T-helper 2 cell treated with Interferon-gamma antibody and Interleukin-4, amounts not matched to agents 5 μg/mL and 100 μg/mL, for 36 hours (primary cell): ENCODE data around the gene RUSF1.
"Not testable (repeated sequence)": the region's sequence is repeated elsewhere in the genome, so short reads cannot be mapped to it uniquely, and the experiment has no call there.

Experiments
- DNase-seq: peaks from one replicate; pipeline ENCODE4 v3.0.0; 2021; ENCODE audit warnings: low spot score
- H3K27ac Mint-ChIP-seq: one replicate; pipeline ENCODE4 v1.8.0; 2021; ENCODE audit warnings: mild to moderate bottlenecking, mixed read lengths
- H3K27me3 Mint-ChIP-seq: one replicate; pipeline ENCODE4 v1.8.0; 2021; ENCODE audit warnings: low read depth, mixed read lengths
- H3K36me3 Mint-ChIP-seq: one replicate; pipeline ENCODE4 v1.8.0; 2021; ENCODE audit warnings: low read depth, mixed read lengths
- H3K4me1 Mint-ChIP-seq: one replicate; pipeline ENCODE4 v1.8.0; 2021; ENCODE audit warnings: low read depth, mixed read lengths
- H3K4me3 Mint-ChIP-seq: one replicate; pipeline ENCODE4 v1.8.0; 2022; ENCODE audit warnings: mild to moderate bottlenecking, moderate library complexity, mixed read lengths
- H3K9me3 Mint-ChIP-seq: one replicate; pipeline ENCODE4 v1.8.0; 2021; ENCODE audit warnings: mixed read lengths

The RUSF1 gene

GRCh38 chr16:31451681-31452351, 56.4 kb downstream of the RUSF1 start:
- no peaks in the 10 kb centered on the region for H3K27me3 Mint-ChIP-seq
- peaks cover 29% of the 10 kb centered on the region for H3K4me1 Mint-ChIP-seq
- H3K27ac Mint-ChIP-seq, result no peak overlapping the region
- H3K36me3 Mint-ChIP-seq, result peaks cover 16% of the 10 kb centered on the region
- no peaks in the 10 kb centered on the region for H3K9me3 Mint-ChIP-seq
- DNase-seq, result no peak
- H3K4me3 Mint-ChIP-seq, result no peak overlapping the region

DNA sequence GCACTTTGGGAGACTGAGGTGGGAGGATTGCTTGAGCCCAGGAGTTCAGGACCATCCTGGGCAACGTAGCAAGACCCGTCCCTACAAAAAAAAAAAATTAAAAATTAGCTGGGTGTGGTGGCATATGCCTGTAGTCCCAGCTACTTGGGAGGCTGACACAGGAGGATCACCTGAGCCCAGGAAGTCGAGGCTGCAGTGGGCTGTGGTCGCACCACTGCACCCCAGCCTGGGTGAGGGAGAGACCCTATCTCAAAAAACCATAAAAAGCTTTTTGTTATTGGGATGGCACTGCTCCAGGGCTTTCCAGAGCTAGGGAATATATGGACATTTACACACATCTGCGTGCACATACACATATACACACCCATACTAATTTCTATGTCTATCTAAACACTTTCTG, 57.0 kb downstream of the RUSF1 start:
- Mint-ChIP-seq H3K27ac (no peak overlapping the region), H3K4me3 (no peak overlapping the region), H3K9me3 (peaks cover under 1% of the 10 kb centered on the region), H3K4me1 (peaks cover 26% of the 10 kb centered on the region), H3K36me3 (peaks cover 14% of the 10 kb centered on the region), H3K27me3 (no peaks in the 10 kb centered on the region)
- DNase-seq, result no peak

GRCh38 chr16:31445931-31446330, 62.3 kb downstream of the RUSF1 start:
- not testable (repeated sequence) for H3K27me3 Mint-ChIP-seq, H3K4me3 Mint-ChIP-seq, DNase-seq, H3K36me3 Mint-ChIP-seq, H3K27ac Mint-ChIP-seq, H3K9me3 Mint-ChIP-seq
- H3K4me1 Mint-ChIP-seq, result peaks cover 12% of the 10 kb centered on the region

GRCh38 chr16:31441956-31442355, 66.2 kb downstream of the RUSF1 start:
- H3K36me3 Mint-ChIP-seq, result peaks cover 4% of the 10 kb centered on the region
- H3K9me3 Mint-ChIP-seq, result peaks cover 5% of the 10 kb centered on the region
- H3K27ac Mint-ChIP-seq, result peak overlapping the region; percentile 67
- peak overlapping the region; percentile 86 for H3K4me3 Mint-ChIP-seq
- H3K4me1 Mint-ChIP-seq, result peaks cover 25% of the 10 kb centered on the region
- no peak for DNase-seq
- H3K27me3 Mint-ChIP-seq, result no peaks in the 10 kb centered on the region

DNA sequence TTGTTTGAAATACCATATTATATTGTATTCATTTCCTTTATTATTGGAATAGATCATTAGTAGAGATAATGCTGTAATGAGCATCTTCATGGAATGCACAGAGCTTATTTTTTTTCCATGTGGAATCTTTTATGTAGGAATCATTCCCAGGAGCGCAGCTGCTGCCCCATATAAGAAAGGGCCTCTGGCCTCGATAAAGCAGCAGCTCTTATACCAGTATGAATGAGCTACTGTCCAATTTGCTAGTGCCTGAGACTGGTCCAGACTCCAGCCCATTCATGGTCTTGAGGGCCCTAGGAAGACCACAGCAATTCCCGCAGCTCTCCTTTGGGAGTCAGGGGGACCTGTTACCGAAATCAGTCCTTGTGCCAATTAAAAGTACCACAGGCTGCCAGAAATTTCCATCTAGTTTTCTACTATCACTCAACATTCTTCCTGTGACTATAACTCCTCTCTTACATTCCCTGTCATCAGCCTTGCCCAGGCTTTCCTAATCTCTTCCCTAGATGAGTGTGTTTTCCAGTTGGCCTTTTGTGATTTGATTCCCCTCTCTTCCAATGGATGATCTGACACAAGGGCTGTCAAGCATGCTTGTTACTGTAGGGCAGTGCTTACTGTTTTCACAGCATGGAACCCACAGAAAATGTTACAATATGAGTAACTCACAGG, 67.5 kb downstream of the RUSF1 start:
- H3K27ac Mint-ChIP-seq, result no peak overlapping the region
- H3K4me1 Mint-ChIP-seq, result peaks cover 22% of the 10 kb centered on the region
- H3K9me3 Mint-ChIP-seq, result no peaks in the 10 kb centered on the region
- H3K27me3 Mint-ChIP-seq, result no peaks in the 10 kb centered on the region
- no peaks in the 10 kb centered on the region for H3K36me3 Mint-ChIP-seq
- H3K4me3 Mint-ChIP-seq, result no peak overlapping the region
- no peak for DNase-seq

GRCh38 chr16:31439519-31439918, 68.7 kb downstream of the RUSF1 start:
- DNase-seq, result no peak
- H3K4me3 Mint-ChIP-seq, result no peak overlapping the region

More at GRCh38 chr16:31439519-31439918, 68.7 kb downstream of the RUSF1 start:
- Mint-ChIP-seq H3K27me3 (no peaks in the 10 kb centered on the region), H3K27ac (no peak overlapping the region), H3K4me1 (peaks cover 22% of the 10 kb centered on the region), H3K9me3 (no peaks in the 10 kb centered on the region), H3K36me3 (no peaks in the 10 kb centered on the region)
